ENCODE results near the gene WNT5A.

DNA sequence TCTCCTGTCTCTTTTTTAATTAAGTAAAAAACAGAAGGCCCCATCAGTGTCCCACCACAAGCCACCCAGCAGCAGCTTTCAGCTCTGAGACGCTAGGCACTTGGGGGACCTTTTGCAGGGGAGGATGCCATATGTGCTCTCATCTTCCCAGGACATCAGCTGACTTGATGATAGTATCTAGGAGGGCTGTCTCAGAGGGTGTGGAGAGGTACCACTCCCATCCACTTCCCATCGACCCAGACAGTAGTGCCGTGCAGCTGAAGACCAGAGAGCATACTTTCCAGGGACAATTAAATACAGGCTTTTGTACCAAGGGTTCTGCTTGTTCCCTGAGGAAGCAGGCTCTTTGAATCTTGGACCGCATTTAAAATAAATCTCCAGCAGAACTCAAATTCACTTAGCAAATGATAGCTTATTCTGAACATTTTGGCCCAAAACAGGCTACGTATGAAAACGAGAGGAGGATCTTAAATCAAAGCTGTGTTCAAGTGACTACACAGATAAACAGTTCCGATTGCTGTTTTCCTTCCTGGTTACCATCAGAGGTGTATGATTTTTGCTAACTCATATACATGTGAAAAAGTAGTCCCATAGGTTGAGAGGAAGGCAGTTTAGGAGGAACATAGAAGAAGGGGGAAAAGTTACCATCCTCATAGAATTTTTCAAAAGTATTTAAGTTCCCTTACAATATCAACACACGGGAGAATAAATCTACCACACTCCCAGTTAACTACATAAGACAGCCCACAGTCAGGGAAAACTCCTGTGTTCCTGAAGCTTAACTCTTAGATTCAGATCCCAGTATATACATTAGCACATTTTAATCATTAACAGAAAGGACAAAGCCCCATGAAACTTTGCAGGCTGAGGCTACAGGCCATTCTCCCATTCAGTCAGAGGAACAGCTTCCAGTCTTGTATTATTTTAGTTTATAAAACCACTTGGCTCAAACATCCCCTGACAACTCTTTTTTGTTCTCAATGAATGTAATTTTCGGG lies 9.5 kb downstream of the WNT5A start:
- TF ChIP-seq, protein P1, sequence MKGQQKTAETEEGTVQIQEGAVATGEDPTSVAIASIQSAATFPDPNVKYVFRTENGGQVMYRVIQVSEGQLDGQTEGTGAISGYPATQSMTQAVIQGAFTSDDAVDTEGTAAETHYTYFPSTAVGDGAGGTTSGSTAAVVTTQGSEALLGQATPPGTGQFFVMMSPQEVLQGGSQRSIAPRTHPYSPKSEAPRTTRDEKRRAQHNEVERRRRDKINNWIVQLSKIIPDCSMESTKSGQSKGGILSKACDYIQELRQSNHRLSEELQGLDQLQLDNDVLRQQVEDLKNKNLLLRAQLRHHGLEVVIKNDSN (CRISPR knock-in tag; IDR thresholded peaks at IDR 0.05): no peak
- TF ChIP-seq MEIS2 (IDR thresholded peaks at IDR 0.05; ENCODE audit: partially characterized antibody) (no peak), KAT8 (IDR thresholded peaks at IDR 0.05; ENCODE audit: low read depth) (no peak), EZH2 (IDR thresholded peaks at IDR 0.05; ENCODE audit: borderline replicate concordance, low read depth, low read length) (no peak), CTCF (IDR thresholded peaks at IDR 0.05 in 2 of 3, conservative IDR thresholded peaks at IDR 0.05 in 1 of 3; ENCODE audit: insufficient read depth in 2 of 3, low read depth in 1 of 3, low read length in 3 of 3) (no peak), NR2C1 (IDR thresholded peaks at IDR 0.05) (no peak), NR2C1 (tag; IDR thresholded peaks at IDR 0.05) (no peak), ZNF280A (IDR thresholded peaks at IDR 0.05; ENCODE audit: low read depth, partially characterized antibody) (no peak)

Measured in K562 (cell line).